ENCODE data around the gene KIAA0825. TPM values are rescaled to one million over a fixed set of nuclear protein-coding genes. Genes with fewer than 3 reads are reported as not detected.

The KIAA0825 gene
- total RNA-seq, 2 experiments from 2014 or later, result 1.2 to 1.3 TPM

DNA sequence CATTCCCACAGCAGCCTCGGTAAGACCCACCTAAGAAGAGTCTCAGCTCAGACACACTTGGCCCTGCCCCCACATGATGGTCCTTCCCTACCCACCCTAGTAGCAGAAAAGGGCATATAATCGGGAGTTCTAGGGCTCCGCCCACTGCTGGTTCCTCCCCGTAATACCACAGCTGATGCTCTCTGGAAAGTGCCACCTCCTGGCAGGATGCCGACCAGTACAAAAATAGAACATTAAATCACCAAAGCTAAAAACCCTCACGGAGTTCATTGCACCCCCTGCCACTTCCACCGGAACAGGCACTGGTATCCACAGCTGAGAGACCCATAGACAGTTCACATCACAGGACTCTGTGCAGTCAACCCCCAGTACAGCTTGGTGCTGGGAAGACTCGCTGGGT is 271.3 kb downstream of the KIAA0825 start:
- CTCF ChIA-PET, result no interaction called here
- POLR2A ChIA-PET, result no interaction called here

DNA sequence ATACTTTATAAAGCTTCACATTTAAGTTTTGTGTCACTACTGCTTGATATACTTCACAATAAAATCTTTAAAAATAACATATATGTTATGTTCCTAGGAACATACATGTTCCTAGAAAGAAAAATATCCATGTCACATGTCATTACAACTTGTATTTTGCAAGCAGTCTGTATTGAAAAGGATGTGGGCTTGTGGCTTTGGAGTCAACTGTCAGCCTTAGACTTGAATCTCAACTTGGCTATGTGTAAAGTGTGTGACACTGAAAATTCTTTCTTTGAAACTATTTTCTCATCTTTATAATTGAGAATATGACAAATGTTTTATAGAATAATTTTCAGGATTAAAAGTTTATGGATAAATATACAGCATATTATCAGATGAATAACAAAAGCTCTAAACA is 273.1 kb downstream of the KIAA0825 start:
- CTCF ChIA-PET, result no interaction called here
- POLR2A ChIA-PET, result no interaction called here

DNA sequence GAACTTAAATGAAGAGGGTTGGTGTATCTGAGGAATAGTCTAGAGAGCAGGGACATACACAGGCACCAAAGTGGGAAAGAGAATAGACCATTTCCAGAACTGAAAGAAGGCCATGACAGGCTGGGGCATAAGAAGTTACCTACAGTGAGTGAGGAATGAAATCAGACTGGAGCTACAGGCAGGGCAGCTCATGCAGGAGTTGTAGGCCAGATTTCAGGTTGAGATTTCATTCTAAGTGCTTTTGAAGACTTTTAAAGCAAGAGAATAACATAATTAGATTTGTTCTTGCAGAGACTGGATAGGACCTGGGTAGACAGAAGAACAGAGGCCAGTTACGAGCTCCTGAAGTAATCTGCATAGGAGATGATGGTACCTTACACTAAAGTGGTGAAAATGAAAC is 280.8 kb downstream of the KIAA0825 start:
- CTCF ChIA-PET, result no interaction called here
- POLR2A ChIA-PET, result no interaction called here

DNA sequence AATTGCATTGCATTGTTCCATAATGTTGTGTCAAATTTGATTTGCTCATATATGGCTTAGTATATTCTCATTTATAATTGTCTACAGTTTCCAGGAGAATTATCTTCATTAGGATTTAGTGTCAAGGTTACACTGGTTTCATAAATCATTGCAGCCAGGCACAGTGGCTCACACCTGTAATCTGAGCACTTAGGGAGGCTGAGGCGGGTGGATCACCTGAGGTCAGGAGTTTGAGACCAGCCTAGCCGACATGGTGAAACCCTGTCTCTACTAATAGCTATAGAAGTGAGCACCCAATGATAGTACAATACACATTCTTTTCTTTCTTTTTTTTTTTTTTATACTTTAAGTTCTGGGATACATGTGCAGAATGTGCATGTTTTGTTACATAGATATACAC is 282.5 kb downstream of the KIAA0825 start:
- ChIA-PET POLR2A (no interaction called here), CTCF (no interaction called here)

DNA sequence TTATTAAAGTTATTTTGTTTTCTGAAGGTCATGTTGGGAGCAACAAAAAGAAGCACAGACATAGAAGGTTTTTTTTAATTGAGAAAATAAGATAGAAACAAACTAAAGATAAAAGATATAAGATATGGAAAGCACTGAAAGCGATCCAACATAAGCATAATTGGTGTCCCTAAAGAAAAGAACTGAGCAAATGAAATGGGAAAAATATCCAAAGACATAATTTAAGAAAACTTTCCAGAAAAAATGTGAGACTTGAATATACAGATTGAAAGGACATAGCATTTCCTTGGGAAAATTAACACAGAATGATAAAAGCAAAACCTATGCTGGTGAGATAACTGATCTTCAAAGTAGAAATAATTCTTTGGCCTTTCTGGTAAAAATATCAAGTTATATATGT is 289.3 kb downstream of the KIAA0825 start:
- CTCF ChIA-PET, result no interaction called here
- POLR2A ChIA-PET, result no interaction called here

DNA sequence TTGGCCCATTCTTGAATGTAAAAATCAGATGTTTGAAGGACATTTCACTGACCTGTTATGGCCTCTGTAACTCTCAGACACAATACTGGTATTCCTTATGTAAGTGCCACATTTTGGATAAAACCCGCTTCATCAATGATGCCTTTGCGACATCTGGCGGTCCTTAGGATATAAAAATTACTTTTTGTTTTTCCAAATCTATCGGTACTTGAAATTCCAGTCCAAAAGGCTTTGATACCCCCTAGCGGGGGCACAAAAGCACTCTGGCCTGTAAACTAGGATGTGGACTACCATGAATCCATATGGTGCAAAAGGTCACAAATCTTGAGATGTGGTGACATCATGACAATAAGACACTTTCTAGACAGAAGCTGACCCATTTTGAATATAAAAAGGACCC is 291.8 kb downstream of the KIAA0825 start:
- ChIA-PET CTCF (no interaction called here), POLR2A (no interaction called here)

DNA sequence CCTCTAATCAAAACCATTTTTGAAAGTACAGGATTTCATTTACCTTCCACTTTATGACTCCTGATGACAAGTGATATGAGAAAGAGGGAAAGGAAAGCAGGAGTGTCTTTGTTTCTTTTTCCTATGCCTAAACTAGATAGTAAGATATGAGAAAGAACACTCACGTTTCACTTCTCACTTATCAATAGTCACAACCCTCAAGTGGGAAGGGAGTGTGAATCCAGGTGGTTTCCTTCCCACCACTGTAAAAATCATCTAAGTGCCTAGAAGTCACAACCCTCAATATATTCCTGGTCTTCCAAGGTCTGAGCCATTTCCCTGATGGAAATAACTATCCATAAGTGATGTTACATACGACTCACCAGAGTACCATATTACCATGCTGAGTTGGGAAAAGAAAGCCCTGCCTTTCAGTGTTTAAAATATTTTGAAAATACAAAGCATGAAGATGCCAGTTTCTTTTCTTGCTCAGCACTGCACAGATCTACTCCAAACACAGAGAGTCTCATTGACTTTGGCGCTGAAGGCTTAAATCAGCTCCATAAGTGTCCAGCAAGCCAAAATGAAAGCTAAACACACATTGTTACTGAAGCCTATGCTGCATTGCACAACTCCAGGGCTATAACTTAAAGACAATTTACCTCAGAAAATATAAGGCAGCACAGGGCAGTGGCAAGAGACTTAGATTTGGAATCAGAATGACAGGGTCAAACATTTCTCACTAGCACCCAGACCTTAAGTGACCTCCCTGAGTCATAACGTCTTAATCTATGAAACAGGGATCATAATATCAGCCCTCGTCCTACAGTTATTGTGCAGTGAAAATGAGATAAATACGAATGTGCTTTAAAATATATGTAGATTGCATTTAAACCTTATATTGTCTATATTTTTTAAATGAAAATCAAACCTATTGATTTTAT is 301.2 kb downstream of the KIAA0825 start:
- CTCF ChIA-PET, result no interaction called here

DNA sequence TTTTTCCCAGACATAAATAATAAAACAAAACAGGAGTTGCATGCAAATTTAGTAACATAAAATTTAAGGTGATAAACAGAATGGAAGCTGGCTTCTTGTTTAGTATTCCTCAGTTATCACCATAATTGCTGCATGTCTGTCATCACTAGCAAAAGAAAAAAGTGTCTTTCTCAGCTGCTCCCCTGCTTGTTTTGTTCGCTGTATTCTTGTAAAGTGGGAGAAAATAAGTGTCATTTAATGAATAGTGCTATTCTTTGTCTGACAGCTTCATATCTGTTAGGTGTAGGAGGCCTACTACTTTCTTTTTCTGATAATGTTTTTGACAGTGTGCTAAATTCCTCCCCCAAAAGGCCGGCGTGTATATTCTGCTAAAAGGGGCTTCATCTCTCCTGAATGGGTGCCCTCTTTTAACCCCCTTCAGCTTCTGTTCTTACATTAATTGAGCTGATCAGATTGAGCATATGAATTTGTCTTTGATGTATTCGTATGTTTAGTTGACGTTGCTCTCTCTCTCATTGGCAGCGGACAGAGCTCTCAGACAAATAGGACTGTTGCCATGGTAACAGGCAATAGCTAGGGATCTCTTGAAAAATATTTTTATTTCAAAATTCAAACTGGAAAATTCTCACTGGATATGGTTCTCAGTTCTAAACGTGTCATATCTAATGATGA is 303.8 kb downstream of the KIAA0825 start:
- ChIA-PET CTCF (no interaction called here), POLR2A (no interaction called here)

More for the DNA sequence above, 301.2 kb downstream of the KIAA0825 start:
- POLR2A ChIA-PET, result no interaction called here

DNA sequence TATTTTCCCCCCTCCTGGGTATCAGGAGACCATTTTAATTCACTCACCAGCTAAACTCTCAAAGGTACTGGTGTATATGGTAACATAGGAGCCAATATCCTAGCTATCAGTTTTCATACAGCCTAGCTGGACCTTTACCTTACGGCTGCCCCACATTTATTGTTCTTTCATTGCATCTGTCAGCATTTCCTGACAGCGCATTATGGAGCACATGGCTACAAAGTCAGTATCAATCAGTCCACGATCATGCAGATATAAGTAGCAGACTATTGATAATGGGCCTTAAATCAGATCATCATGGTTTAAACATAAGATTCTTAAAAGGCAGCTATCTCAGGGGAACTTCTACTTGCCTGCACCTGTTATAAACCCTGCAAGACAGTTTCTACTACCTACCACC is 304.7 kb downstream of the KIAA0825 start:
- ChIA-PET POLR2A (no interaction called here), CTCF (no interaction called here)

DNA sequence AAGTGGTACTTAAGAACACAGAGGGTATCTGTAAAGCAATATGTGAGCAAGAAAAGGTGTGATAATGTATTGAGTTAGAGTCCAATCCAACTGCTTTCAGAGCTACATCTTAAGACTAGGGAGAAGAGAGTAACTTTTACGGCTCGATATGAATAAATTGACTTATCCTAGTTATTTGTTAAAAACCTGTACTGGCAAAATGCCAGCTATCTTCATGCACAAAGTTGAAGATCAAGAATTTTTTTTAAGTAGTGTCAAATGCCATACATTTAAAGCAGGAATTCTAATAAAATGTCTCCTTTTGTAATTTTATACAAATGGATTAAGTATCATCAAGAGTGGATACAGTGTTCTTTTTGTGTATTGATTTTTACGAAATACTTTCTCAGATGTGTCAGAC is 305.2 kb downstream of the KIAA0825 start:
- ChIA-PET POLR2A (no interaction called here), CTCF (no interaction called here)

DNA sequence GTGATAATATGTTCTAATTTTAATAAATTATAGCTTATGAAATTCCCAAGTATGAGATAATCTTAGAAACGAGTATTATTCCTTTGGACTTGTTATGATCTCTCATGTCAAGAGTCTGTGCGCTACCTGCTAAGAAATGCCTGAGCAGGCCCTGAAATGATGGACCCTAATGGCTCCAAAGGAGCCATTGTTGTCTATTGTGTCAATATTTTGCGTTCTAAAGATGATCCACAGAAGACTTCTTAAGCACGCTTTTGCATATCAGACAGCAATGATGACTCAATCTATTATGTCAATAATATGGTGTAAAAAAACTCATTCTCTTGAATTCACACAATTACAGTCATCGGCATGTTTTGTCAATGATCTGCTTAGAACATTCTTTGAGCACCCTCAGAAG is 306.1 kb downstream of the KIAA0825 start:
- POLR2A ChIA-PET, result no interaction called here
- CTCF ChIA-PET, result no interaction called here

DNA sequence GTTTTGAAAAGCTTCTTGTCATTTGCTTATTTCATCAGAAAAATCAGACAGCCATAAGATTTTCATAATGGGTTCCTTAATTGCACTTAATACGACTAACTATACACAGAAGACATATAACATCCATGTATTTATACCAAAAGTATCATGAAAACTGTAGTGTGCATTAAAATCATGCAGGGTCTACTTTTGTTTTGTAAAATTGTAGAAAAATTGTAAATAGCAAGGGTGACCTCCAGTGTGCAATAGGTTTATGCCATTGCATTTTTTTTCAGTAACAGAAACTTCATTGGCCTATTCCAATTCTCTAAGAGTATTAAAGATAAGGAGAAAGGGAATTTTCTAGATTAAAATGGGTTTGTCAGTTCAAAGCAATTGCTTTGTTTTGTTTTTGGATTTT is 307.6 kb downstream of the KIAA0825 start:
- POLR2A ChIA-PET, result no interaction called here
- CTCF ChIA-PET, result no interaction called here

DNA sequence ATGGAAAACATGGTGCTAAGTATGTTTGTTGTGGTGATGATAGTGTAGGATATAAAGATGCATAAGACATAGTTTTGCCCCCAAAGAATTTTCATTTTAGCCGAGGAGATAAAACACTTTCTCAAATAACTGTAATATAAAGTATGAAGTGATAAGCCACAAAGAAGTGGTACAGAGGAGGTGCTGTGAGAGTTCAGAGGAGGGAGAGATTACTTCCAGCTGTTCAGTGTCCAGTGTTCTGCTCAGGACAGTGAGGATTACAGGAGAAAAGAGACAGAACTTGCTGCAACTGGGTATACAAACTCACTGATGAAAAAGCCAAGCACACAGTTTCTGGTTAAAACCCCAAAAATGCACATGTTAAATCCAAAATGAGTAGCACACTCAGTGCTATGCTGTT is 309.3 kb downstream of the KIAA0825 start:
- ChIA-PET CTCF (no interaction called here), POLR2A (no interaction called here)

DNA sequence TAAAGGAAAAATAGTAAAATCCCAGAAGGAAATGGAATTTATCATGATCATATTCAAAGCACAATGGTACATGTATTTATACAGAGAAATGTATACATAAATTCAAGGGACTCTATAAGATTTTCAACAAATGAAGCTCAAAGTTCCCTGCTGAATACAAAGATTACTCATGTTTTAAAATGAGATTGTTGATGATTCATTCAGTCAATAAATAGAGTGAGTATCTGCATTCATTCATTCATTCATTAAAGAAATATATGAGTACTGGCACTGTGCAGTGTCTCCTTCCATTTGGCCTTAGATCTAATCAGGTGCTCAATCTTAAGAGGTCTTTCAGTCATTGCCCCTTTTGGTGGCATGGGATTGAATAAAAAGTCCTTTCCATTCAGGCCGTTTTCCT is 310.0 kb downstream of the KIAA0825 start:
- CTCF ChIA-PET, result no interaction called here
- POLR2A ChIA-PET, result no interaction called here

DNA sequence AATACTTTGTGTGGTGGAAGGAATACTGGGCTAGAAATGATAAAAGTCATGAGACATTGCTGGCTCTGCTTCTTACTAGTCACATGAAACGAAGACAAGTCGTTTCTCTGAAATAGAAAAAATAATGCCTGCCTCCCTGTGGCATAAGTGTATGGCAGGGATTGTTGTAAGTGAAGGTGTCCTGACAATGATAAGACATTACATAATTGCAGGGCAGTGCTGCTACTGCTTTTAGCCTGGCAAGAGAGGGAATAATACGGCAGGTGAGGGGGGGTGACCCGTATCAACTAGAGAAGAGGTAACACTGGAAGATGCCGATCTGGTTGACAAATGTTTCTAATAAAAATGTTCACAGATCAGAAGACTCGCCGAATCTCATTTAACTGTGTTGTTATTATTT is 314.3 kb downstream of the KIAA0825 start:
- POLR2A ChIA-PET, result no interaction called here

DNA sequence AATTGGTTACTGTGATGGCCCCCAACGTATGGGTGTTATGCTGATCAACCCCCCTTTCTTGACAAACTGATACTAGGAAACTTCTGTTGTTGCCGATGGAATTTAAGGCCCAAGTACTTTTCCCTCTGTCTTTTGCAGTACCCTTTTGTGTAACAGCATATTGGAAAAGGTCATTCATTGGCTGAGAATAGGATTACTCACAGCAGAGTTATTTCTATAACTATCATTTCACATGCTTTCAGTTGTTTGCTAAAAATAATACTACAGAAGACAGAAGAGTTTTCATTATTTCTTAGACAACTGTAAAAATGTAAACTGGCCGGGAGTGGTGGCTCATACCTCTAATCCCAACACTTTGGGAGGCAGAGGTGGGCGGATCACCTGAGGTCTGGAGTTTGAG is 329.5 kb downstream of the KIAA0825 start:
- ChIA-PET CTCF (no interaction called here), POLR2A (no interaction called here)

More for the DNA sequence above, 314.3 kb downstream of the KIAA0825 start:
- CTCF ChIA-PET, result no interaction called here

DNA sequence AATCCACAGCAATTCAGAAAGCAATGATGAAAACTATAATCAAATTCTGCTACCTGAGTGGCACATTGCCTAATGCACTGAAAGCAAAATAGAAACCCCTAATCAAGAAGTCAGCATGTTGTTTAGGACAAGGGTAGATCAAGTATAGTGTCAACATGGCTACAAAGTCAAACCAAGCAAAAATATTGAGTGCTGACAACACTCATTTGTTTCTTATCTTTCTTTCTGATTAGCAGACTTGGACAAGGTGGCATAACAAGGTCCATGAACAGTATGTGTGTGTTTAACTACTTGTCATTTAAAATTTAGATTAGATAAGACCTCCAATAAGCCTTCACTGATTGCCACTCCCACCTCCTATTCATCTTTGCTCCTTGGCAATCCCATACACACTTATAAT is 332.4 kb downstream of the KIAA0825 start:
- ChIA-PET POLR2A (no interaction called here), CTCF (no interaction called here)

DNA sequence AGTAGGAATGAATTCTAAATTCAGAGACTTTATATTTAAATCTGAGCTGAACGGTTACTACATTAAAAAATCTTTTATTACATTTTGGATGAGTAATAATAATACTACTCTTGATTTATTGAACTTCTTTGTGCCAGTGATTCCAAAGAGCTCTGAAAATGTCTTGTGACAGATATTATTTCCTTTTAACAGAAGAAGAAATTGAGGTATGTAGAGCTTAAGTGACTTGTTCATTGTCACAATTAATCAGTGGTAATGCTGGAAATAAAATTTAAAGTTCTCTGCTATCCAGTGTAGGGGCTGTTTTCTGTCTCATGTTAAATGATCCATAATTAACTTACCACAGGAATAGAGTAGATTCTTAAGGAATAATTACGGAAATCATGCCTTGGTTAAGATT is 335.3 kb downstream of the KIAA0825 start:
- POLR2A ChIA-PET, result no interaction called here
- CTCF ChIA-PET, result no interaction called here

DNA sequence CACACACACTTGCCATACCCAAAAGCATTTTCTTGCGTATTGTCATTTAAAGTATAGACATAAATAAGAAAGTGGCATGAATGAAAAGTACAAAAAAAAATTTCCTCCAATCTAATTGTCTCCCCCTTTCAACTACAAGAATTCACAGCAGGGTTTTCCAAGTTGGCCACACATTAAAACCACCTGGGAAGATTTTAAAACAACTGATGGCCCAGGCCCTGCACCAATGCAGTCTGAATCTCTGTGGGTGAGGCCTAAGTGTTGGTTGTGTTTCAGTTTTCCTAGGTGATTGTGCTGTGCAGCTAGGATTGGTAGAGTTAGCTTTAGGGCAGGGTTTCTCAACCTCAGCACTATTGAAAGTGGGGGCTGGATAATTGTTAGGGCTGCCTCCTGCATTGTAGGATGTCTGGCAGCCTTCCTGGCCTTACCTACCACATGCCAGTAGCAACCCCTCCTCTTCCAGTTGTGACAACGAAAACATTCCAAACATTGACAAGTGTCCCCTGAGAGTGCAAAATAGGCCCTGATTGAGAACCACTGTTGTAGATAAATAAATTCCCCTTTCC is 337.1 kb downstream of the KIAA0825 start:
- POLR2A ChIA-PET, result no interaction called here
- CTCF ChIA-PET, result no interaction called here

DNA sequence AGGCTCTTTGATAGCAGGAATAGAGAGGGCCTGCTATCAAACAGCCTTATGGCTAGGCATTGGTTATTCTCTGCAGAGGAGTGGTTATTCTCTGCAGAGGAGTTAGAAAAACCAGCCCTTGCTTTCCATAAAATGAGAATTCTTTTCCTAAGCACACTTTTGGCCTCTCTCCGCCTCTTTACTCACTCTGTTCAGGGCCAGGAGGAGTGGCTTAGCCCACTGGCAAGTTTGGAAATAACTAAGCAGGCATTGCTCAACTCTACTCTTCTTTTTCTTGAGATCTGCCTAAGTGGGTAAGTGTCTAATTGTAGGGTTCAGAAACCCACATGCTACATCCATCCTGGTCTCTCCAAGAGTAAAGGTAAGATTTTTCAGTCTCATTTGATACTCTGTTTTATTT is 341.7 kb downstream of the KIAA0825 start:
- CTCF ChIA-PET, result no interaction called here

DNA sequence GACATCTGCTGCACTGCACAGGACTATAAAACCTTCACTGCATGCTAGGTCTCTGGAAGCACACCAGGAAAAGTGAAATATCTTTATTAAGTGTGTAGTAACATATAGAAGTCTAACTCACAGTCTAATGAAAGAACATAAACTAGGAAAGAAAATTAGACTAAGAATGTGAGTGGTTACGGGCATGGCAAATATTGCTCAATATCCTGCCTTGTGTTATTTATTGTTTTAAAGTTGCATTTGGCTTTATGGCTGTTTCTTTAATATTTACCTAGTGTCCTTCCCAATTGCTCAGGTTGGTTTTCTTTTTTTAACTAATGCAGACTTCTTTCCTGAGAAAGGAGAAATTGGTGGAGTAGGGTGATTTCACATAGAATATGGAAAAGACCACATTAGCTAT is 342.4 kb downstream of the KIAA0825 start:
- POLR2A ChIA-PET, result no interaction called here
- CTCF ChIA-PET, result no interaction called here

More for the DNA sequence above, 341.7 kb downstream of the KIAA0825 start:
- POLR2A ChIA-PET, result no interaction called here

DNA sequence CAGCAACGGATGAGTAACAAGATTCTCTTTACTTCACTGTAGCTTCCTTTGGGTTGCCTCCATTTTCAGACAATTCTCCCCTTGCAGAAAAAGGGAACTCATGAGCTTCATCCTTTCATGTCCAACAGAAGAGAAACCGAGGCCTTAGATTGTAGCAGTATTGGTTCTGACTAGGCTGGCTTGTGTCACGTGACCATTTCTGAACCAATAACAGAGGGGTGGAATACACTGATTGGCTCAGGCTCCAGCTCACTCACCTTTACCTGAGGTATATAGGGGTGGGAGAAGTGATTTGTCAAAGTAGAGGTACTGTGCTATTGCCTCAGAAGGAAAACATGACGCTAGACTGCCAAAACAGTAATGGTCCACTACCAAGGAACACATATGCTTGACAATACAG is 343.7 kb downstream of the KIAA0825 start:
- ChIA-PET POLR2A (no interaction called here), CTCF (no interaction called here)

All from activated CD8-positive, alpha-beta memory T cell treated with anti-CD3 and anti-CD28 coated beads for 36 hours (primary cell).